Spleen (tissue), 11 donors: ENCODE data around the gene TBC1D13. TPM values are rescaled to one million over a fixed set of nuclear protein-coding genes. Genes with fewer than 3 reads are reported as not detected.
A peak's percentile ranks its signal among the peaks of the same experiment; 100 is the strongest.
"Not testable (repeated sequence)": the region's sequence is repeated elsewhere in the genome, so short reads cannot be mapped to it uniquely, and the experiment has no call there.

ENCODE experiments used
- DNase-seq: peaks from one replicate; pipeline ENCODE4 v3.0.0-alpha.2; 2020
- H3K27ac ChIP-seq, 8 donors: fragments of 200-600 bp; sonication (generic) in 7 of 8; 1 replicate in 4 of 8; 2 replicates in 4 of 8; pipeline versions ENCODE4 v1.5.0 to v1.8.0; 2016 to 2021; ENCODE audit warnings: inconsistent platforms in 4 of 8, mild to moderate bottlenecking in 4 of 8, moderate library complexity in 1 of 8
- H3K27me3 ChIP-seq, 7 donors: fragments of 200-600 bp; sonication (generic) in 6 of 7; replicated peaks in 1 of 7; 1 replicate in 4 of 7; 2 replicates in 3 of 7; pipeline versions ENCODE4 v1.5.0 to v1.8.0; 2016 to 2021; ENCODE audit warnings: inconsistent platforms in 3 of 7, mild to moderate bottlenecking in 1 of 7
- H3K36me3 ChIP-seq, 6 donors: fragments of 200-600 bp; sonication (generic) in 5 of 6; 1 replicate in 4 of 6; 2 replicates in 2 of 6; pipeline versions ENCODE4 v1.5.0 to v1.8.0; 2016 to 2021; ENCODE audit warnings: inconsistent platforms in 2 of 6
- H3K4me1 ChIP-seq, 6 donors: fragments of 200-600 bp; sonication (generic) in 5 of 6; 1 replicate in 3 of 6; 2 replicates in 3 of 6; pipeline versions ENCODE4 v1.5.0 to v1.8.0; 2016 to 2021; ENCODE audit warnings: inconsistent platforms in 3 of 6
- H3K4me3 ChIP-seq, 8 donors: fragments of 200-600 bp; sonication (generic) in 7 of 8; 1 replicate in 4 of 8; 2 replicates in 4 of 8; pipeline versions ENCODE4 v1.5.0 to v1.8.0; 2016 to 2021; ENCODE audit warnings: inconsistent platforms in 4 of 8, mild to moderate bottlenecking in 4 of 8, moderate library complexity in 2 of 8
- H3K9me3 ChIP-seq, 8 donors: fragments of 200-600 bp; sonication (generic) in 7 of 8; 1 replicate in 4 of 8; 2 replicates in 4 of 8; pipeline versions ENCODE4 v1.5.0 to v1.8.0; 2016 to 2021; ENCODE audit warnings: inconsistent platforms in 4 of 8
- POLR2A ChIP-seq, 3 donors: fragments of 450-650 bp; IDR thresholded peaks; one replicate each; pipeline ENCODE4 v1.5.1; 2017; ENCODE audit warnings: antibody characterized with exemption in 3 of 3, mild to moderate bottlenecking in 1 of 3
- POLR2AphosphoS5 ChIP-seq, 3 donors: sonication (generic); formaldehyde crosslinking; IDR thresholded peaks; one replicate each; pipeline ENCODE4 v1.5.1; 2017; ENCODE audit warnings: antibody characterized with exemption in 3 of 3
- WGBS, 5 donors: extraction: QIAGEN DNeasy Blood & Tissue Kit in 3 of 5; methylation state at CpG; one replicate each; pipeline versions ENCODE4 v1.1.5 to v1.1.7; 2013 to 2018; 5-methylcytosine and 5-hydroxymethylcytosine counted together
- intact Hi-C: fragments of 100-400 bp; cut with DNase I; formaldehyde crosslinking; loops from one replicate; pipeline ENCODE4 v1.15.0; 2023; ENCODE audit warnings: low total_unique reads
- polyA plus RNA-seq, 3 donors: library from polyadenylated mRNA; stranded (reverse); fragments of 200-250 nt; gene quantifications; one replicate each; pipeline ENCODE4 v1.2.1, GENCODE V29; 2013
- total RNA-seq, 7 donors: library from RNA; depleted of rRNA in 3 of 7; stranded (reverse); fragments of >200 nt in 3 of 7; fragmentation: NEBNext Ultra II Directional in 4 of 7; extraction: Animal tissue kit (Norgen Biotek cat#: 25700) in 4 of 7; gene quantifications; one replicate each; pipeline versions ENCODE4 v1.1.0 to v1.2.1, GENCODE V29; 2016 to 2021
- TF ChIP-seq, protein P1 (sequence below), 11 experiments: fragments of 200-600 bp in 7 of 11; fragments of 450-650 bp in 4 of 11; sonication (generic) in 4 of 11; IDR thresholded peaks in 8 of 11; conservative IDR thresholded peaks in 3 of 11; 1 replicate in 7 of 11; 2 replicates in 4 of 11; pipeline versions ENCODE4 v1.4.0 to v1.8.0; 2016 to 2021; ENCODE audit warnings: antibody characterized with exemption in 11 of 11, inconsistent platforms in 4 of 11, mild to moderate bottlenecking in 1 of 11
- donor health status: healthy with polysubstance abuse.
- donor health status: DM: no; HTN: no; CAD: no; lungs with moderate emphysema.
- donor health status: DM: no; HTN: no; CAD: no.
- donor health status: Bipolar disorder and iron deficiency.
- donor health status: healthy.
- donor health status: DM: no; HTN: no; CAD: no.
- donor health status: DM: yes; HTN: yes; CAD: no.

The TBC1D13 gene
- total and polyA plus RNA-seq, 10 donors, result 10.8 to 34.2 (median 23.9) TPM

DNA sequence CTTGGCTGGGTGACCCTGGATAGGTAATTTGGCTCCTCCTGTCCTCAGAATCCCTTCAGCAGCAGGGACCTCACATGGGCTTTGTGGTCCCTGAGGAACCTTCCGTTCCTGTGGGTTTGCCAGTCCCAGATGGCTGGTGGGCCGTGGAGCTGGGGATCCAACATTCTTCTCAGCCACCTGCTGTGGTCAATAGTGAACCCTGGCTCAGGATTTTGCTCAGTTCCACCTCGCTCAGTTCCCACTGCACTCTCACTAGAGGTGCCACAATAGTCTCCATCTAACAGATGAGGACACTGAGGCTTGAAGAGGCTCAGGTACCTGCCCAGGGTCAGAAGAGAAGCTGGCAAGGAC is 59.6 kb downstream of the TBC1D13 start:
- DNase-seq, result no peak
- WGBS, 5 donors, result 84 to 98% (median 94%) methylated on average over 3 of the region's 3 CpGs
- H3K4me1 ChIP-seq, result no peaks in the 10 kb centered on the region
- intact Hi-C loops, result no loop called here
- H3K36me3 ChIP-seq, result peaks cover 0 to 24% (median 0%) of the 10 kb centered on the region in 6 donors
- no peaks in the 10 kb centered on the region for H3K27me3 ChIP-seq
- no peak overlapping the region for H3K27ac ChIP-seq
- no peak overlapping the region for H3K4me3 ChIP-seq
- peaks cover 0 to 27% (median 19%) of the 10 kb centered on the region in 8 donors for H3K9me3 ChIP-seq
- no peak for TF ChIP-seq POLR2A (IDR thresholded peaks at IDR 0.05)

DNA sequence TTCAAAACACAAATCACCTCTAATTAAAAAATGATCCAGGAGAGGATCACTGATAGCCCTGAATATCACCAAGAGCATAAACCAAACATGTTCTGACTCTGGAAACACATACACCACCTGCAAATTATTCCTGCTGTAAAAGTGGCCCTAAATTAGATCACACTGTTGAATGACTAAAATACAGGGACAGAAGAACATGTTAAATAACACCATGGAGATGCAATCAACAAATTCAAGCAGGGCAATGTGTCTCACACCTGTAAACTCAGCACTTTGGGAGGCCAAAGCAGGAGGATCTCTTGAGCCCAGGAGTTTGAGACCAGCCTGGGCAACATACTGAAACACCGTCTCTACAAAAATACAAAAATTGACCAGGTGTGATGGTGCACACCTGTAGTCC is 60.8 kb downstream of the TBC1D13 start:
- WGBS, 5 donors, result 94 to 100% (median 100%) methylated on average over 1 of the region's 1 CpG
- intact Hi-C loops, result no loop called here
- Histone ChIP-seq H3K4me3 (no peak overlapping the region), H3K9me3 (peaks cover 0 to 31% (median 22%) of the 10 kb centered on the region in 8 donors), H3K27me3 (no peaks in the 10 kb centered on the region), H3K36me3 (peaks cover 0 to 13% (median 0%) of the 10 kb centered on the region in 6 donors), H3K4me1 (no peaks in the 10 kb centered on the region), H3K27ac (no peak overlapping the region)
- no peak for DNase-seq
- TF ChIP-seq, protein P1, sequence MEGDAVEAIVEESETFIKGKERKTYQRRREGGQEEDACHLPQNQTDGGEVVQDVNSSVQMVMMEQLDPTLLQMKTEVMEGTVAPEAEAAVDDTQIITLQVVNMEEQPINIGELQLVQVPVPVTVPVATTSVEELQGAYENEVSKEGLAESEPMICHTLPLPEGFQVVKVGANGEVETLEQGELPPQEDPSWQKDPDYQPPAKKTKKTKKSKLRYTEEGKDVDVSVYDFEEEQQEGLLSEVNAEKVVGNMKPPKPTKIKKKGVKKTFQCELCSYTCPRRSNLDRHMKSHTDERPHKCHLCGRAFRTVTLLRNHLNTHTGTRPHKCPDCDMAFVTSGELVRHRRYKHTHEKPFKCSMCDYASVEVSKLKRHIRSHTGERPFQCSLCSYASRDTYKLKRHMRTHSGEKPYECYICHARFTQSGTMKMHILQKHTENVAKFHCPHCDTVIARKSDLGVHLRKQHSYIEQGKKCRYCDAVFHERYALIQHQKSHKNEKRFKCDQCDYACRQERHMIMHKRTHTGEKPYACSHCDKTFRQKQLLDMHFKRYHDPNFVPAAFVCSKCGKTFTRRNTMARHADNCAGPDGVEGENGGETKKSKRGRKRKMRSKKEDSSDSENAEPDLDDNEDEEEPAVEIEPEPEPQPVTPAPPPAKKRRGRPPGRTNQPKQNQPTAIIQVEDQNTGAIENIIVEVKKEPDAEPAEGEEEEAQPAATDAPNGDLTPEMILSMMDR (IDR thresholded peaks at IDR 0.05 in 8 of 11, conservative IDR thresholded peaks at IDR 0.05 in 3 of 11), result no peak
- TF ChIP-seq POLR2A (IDR thresholded peaks at IDR 0.05) (no peak), POLR2AphosphoS5 (IDR thresholded peaks at IDR 0.05) (no peak)

DNA sequence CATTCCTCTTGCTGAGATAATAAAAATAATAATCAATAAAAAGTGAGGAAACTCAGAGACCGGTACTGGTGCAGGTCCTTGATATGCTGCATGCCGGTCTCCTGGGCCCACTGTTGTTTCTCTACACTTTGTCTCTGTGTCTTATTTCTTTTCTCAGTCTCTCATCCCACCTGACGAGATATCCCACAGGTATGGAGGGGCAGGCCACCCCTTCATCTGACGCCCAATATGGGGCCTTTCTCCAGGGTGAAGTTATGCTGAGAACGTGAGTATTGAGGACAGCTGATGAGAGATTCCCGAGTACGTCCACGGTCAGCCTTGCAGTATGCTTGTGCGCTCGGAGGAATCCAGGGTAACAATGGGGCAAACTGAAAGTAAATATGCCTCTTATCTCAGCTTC is 64.0 kb downstream of the TBC1D13 start:
- H3K27me3 ChIP-seq, H3K4me3 ChIP-seq, intact Hi-C loops, H3K36me3 ChIP-seq, DNase-seq, H3K27ac ChIP-seq, H3K4me1 ChIP-seq: not testable (repeated sequence)
- peaks cover 0 to 31% (median 22%) of the 10 kb centered on the region in 8 donors for H3K9me3 ChIP-seq
- WGBS, 5 donors, result 87 to 97% (median 93%) methylated on average over 10 of the region's 10 CpGs

DNA sequence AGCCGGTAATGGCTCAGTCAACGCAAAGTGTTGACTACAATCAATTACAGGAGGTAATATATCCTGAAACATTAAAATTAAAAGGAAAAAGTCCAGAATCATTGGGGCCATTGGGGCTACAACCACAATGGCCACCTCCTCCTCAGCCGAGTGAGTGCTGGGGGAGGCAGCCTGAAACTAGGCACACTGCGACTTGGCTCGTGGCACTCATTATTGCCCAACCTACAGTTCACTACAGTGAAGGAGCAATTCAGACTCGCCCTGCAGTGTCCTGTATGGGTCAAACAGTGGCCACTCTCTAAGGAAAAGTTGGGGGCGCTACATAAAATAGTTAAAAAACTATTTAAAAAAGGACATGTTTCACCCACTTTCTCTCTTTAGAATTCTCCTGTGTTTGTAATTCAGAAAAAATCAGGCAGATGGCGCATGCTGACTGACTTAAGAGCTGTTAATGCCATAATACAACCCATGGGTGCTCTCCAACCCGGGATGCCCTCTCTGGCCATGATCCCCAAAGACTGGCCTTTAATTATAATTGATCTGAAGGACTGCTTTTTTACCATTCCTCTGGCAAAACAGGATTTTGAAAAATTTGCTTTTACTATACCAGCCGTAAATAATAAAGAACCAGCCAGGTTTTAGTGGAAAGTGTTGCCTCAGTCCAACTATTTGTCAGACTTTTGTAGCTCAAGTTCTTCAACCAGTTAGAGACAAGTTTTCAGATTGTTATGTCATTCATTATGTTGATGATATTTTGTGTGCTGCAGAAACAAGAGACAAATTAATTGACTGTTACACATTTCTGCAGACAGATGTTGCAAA is 64.9 kb downstream of the TBC1D13 start:
- DNase-seq, result not testable (repeated sequence)

DNA sequence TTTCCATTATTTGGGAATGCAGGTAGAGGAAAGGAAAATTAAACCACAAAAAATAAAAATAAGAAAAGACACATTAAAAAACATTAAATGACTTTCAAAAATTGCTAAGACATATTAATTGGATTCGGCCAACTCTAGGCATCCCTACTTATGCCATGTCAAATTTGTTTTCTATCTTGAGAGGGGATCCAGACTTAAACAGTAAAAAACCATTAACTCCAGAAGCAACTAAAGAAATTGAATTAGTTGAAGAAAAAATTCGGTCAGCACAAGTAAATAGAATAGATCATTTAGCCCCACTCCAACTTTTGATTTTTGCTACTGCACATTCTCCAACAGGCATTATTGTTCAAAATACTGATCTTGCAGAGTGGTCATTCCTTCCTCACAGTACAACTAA is 65.6 kb downstream of the TBC1D13 start:
- intact Hi-C loops, result not testable (repeated sequence)

More for the DNA sequence above, 64.9 kb downstream of the TBC1D13 start:
- H3K36me3 ChIP-seq, H3K4me1 ChIP-seq, H3K27ac ChIP-seq, intact Hi-C loops, H3K27me3 ChIP-seq, H3K4me3 ChIP-seq: not testable (repeated sequence)
- TF ChIP-seq, protein P1 (IDR thresholded peaks at IDR 0.05 in 8 of 11, conservative IDR thresholded peaks at IDR 0.05 in 3 of 11), result peak in 10 of 11 experiments; percentile 10 to 47 (median 40)
- WGBS, 5 donors, result 78 to 86% (median 84%) methylated on average over 10 of the region's 10 CpGs
- peaks cover 0 to 31% (median 22%) of the 10 kb centered on the region in 8 donors for H3K9me3 ChIP-seq

DNA sequence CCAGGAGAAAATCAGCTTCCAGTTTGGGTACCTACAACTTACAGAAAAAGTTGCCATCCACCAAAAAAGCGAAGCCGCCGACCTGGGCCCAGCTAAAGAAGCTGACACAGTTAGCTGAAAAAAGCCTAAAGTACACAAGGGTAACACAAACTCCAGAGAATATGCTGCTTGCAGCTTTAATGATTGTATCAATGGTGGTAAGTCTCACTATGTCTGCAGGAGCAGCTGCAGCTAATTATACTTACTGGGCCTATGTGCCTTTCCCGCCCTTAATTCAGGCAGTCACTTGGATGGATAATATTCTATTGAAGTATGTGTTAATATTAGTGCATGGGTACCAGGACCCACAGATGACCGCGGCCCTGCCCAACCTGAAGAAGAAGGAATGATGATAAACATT is 67.4 kb downstream of the TBC1D13 start:
- intact Hi-C loops, DNase-seq, H3K27ac ChIP-seq, H3K36me3 ChIP-seq, H3K4me3 ChIP-seq, H3K27me3 ChIP-seq, H3K4me1 ChIP-seq: not testable (repeated sequence)
- peaks cover 0 to 26% (median 22%) of the 10 kb centered on the region in 8 donors for H3K9me3 ChIP-seq
- 93 to 99% (median 97%) methylated on average over 6 of the region's 6 CpGs for WGBS, 5 donors

More for the DNA sequence above, 65.6 kb downstream of the TBC1D13 start:
- not testable (repeated sequence) for H3K27ac ChIP-seq, H3K27me3 ChIP-seq, H3K4me1 ChIP-seq, H3K4me3 ChIP-seq, H3K36me3 ChIP-seq, DNase-seq
- peaks cover 0 to 27% (median 22%) of the 10 kb centered on the region in 8 donors for H3K9me3 ChIP-seq
- 64 to 96% (median 89%) methylated on average over 2 of the region's 2 CpGs for WGBS, 5 donors

DNA sequence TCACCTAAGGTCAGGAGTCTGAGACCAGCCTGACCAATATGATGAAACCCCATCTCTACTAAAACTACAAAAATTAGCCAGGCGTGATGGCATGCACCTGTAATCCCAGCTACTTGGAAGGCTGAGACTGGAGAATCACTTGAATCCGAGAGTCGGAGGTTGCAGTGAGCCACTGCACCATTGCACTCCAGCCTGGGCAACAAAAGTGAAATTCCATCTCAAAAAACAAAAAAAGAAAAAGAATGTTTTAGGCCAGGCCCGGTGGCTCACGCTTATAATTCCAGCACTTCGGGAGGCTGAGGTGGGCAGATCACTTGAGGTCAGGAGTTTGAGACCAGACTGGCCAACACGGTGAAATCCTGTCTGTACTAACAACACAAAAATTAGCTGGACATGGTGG is 71.4 kb downstream of the TBC1D13 start:
- H3K4me3 ChIP-seq, H3K9me3 ChIP-seq, intact Hi-C loops, DNase-seq, H3K27me3 ChIP-seq, H3K36me3 ChIP-seq, H3K4me1 ChIP-seq, H3K27ac ChIP-seq: not testable (repeated sequence)
- 95 to 97% (median 96%) methylated on average over 7 of the region's 7 CpGs for WGBS, 5 donors
